HG02840 (cell line): ENCODE data around the gene CDH9.
"Not testable (repeated sequence)": the region's sequence is repeated elsewhere in the genome, so short reads cannot be mapped to it uniquely, and the experiment has no call there.

Experiments used
- ATAC-seq: cut with Tn5 transposase; IDR thresholded peaks from one replicate; pipeline ENCODE4 v1.9.1; 2021; ENCODE audit warnings: mild to moderate bottlenecking, moderate library complexity, moderate number of reproducible peaks; ENCODE audit not compliant: unreplicated experiment, low FRiP score

CDH9 gene

DNA sequence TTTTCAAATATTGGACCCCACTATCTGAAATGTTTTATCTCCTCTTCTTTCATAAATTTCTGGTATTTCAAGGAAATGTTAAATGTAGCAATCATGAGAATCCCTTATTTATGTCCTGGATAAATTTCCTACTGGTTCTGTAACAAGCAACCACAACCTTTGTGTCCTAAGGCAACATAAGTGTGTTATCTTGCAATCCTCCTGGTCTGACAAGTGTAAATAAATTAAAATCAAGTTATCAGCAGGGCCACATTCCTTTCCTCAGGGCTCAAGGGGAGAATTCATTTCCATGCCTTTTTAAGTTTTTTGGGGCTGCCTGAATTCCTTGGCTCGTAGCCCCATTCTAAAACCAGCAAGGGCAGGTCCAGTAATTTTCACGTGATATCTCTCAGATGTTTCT, 83.2 kb downstream of the CDH9 start:
- ATAC-seq, result no peak

DNA sequence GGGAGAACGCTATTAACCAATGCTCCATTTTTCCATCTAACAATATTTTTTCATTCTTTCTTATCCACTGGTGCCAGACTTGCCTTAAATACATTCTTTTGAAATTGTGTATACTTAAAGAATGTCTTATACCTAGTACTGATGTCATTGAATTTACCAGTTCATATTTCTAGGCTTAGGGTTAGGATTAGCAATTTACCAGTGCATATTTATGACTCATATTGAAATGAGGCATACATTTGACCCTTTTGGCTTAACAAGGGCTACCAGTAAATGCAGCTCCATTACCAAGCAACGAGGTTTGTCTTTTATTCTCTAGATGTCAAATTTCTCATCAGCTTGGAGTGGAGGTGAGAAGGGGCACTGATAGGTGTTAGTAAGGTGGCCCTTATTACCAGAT, 89.5 kb downstream of the CDH9 start:
- no peak for ATAC-seq

DNA sequence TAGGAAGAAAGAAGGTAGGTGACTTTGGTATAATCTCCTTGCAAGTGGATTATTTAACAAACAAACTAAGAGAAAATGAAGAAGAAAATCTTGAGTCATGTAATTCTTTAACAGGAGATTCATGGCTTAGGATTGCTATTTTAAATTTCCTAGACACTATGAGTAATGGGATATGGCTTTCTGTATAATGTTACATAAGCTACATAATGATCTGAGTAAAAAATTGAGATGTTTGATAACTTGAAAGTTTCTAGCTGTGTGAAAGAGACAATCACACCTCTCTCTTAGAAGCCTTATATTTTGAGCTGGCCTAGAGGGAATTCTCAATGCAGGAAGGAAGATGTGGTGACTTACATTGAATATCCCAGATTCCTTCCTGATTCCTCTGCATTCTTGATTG, 92.5 kb downstream of the CDH9 start:
- ATAC-seq, result no peak

DNA sequence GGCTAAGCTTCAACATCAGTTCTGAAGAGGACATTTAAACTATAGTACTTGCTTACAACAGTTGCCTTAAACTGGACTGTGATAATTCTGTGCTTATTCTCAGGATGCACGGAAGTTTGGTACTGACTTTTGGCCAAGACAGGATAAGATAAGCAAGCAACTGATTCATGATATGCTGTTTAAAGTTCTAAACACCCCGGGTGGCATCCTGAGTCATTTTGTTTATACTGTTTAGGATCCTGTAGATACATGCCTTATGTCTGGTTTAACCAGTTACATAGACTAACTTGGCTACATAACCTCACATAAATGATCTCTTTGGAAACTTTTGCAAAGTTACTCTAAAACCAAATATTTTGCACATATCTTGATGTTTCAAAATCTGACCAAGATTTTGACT, 95.9 kb downstream of the CDH9 start:
- no peak for ATAC-seq

DNA sequence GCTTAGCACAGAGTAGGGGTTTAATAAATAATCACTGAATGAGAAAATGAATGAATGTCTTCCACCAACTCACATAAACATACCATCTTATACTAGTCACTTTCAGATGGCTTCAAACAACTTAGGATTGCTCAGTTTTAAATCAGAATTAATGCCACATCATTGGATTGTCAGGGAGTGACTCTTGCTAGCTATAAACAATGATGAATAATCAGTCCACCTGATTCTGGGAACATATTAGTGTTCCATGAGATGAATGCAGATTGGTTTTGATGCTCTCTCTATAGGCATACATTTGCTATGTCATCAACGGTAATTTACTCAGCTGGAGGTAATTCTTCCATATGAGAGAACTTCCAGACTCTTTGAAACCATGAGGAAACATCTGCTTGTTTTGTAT, 97.4 kb downstream of the CDH9 start:
- ATAC-seq, result no peak

DNA sequence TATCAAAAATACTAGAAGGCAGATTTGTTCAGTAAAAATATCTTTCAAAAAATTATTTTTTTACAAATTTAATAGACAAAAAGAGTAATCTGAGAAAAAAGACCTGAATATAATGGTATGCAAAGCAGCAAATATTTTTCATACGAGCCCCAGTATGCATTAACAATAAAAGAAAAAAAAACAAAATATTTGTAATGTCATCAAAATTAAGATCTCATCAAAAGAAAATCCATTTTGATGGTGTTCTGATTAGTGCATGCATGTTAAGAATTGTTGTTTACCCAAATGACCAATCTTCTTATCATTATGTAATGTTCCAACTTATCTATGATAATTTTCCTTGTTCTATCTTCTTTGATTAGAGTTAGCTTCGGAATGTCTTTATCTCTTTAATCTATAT, 106.1 kb downstream of the CDH9 start:
- no peak for ATAC-seq

DNA sequence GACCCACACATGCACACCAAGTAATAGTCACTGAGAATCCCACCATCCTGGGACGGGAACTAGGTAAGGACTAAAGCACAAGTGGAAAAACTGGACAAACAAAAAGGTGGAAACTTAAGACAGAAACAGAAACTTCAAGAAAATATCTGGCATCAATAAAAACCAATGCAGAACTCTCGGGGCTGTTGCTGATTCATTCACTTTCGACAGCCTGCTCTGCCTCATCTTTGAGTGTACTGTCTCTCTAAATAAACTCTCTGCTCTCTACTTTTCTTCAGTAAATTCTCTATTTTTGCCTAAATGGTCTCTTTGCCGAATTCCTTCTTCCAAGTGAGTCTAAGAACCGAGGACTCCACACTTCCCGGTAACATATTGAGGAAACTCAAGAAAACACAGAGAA, 116.9 kb downstream of the CDH9 start:
- ATAC-seq, result no peak

DNA sequence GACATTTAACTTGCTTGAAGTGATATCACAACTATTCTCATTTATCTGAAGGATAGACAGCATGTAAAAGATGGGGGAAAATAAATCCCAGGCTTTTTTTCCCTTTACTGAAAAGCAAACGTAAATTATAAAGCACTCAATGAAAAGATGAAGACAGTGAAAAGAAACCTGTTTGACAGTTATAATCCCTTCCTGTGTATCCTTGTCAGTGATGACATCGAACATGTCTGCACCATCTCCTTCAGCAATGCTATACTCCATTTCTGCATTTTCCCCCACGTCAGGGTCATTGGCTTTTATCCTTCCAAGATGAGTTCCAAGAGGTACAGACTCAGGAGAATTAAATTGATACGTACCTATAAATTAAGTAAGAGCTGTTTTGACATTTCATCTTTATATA, 134.9 kb downstream of the CDH9 start:
- ATAC-seq, result no peak

DNA sequence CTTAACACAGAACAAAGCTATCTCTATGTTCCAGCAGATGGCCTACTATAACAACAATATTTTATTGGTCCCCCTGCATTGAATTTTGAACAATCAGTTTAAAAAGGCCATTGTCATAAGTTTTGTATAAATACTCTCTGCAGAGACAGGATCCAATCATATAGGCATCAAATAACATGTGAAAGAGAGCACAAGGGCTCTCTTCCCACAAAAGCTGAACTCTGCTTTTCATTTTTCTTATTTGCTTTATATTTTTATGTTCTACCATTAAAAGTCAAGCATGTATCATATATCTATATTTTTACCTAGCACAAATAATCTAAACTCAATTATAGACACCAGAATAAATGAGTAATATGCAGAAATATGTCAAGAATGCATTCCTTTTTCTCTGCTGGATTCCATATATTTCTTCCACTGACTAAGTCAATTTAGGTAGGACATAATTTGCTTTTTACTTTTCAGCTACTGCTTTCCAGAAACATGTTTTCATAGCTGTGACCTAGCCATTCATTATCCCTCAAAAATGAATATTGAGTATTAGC, 143.6 kb downstream of the CDH9 start:
- no peak for ATAC-seq

DNA sequence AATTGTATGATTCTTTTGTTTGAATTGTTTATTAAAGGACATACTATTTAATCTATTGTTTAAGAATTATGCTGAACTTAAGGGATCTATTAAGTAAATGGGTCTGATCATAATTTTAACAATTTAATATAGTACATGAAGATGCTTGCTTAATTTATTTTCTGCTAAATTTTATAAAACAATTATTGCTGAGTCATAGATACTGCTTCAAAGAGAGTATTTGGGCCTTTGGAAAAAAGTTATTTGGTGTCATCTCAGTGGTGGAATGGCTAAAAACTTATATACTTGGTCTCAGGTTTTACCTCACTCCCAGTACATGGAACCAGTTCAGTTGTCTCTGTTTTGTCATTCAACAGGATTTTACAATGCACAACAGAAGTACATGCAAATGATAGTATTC, 145.3 kb downstream of the CDH9 start:
- ATAC-seq, result no peak

DNA sequence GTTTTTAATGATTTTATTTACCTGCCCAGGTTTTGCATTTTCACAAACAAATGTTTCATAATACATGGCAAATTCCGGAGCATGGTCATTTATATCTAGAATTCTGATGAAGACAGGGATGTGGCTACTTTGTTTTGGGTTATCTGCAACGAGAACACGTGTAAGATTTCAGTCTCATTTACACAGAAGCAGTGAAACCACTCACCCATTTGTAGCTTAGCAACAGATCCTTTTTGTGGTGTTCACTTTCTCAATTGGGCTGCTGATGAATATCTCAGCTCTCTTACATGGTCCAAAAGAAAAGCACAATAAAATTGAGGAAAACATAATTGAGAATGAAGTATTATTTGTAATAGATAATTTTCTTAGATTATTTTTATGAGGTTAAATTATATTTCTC, 148.6 kb downstream of the CDH9 start:
- no peak for ATAC-seq

DNA sequence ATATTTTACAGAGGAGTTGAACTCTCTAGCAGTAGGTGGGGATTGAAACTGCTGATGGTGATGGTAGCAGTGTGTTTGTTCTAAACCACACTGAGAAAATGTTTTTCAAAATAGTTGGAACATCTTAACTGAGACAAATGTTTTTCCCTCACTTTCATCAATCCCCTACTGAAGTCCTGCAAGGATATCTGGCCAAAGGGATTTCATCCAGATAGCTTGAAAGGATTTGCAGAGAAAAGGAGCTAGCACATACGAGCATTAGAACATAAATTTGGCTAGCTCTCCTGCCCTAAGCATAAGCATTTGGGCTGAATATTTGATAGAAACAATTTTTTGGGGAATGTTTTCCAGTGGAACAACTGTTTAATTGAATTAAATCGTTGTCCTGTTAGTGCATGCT, 153.9 kb downstream of the CDH9 start:
- no peak for ATAC-seq

DNA sequence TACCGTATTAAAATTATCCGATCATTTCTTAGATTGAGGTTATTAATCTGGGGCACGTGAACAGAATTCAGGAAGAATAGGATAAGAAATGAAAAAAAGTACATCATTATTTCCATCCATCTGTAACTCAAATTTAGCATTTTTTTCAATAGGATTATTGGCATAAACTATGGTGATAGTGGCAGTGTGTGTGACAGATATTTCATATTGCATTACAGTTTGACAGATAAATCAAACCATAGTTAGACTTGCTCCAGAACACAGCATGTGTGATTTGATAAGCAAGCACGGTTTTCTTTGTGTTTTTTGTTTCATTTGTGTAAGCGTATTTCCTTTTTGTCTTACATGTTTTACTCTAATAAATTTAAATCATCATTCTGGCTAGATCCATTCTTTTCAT, 155.0 kb downstream of the CDH9 start:
- no peak for ATAC-seq

DNA sequence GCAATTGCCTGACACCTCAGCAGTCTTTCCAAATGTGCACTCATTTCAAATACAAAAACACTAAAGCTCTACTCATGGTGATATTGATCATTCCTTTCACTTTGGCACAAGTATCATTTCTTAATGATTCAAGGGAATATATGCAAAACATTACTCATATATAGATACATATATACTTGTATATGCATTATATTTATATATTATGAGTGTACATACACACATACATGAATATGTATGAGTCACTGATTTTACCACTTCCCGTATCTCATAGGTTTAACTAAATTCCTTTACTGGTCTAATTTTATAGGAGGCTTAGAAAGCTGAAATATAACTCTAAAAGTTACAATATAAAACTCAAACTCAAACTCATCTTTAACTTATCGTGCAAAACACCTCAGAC, 156.5 kb downstream of the CDH9 start:
- no peak for ATAC-seq

DNA sequence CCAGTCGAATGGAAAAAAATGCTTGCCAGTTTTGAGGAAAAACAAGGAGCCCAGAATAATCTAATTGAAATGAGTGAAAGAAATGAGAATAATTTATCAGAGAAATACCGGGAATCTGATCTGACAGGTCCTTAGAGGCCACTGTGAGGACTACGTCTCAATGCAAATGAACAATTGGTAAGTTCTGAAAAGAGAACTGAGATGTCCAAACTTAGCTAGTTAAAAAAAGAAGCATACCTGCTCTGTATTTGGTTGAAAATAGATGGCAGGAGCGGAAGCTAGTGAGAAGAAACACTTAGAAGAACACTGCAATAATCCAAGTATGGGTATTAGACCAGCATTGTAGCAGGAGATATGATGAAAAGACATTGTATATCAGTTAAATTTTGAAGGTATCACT, 161.2 kb downstream of the CDH9 start:
- no peak for ATAC-seq

DNA sequence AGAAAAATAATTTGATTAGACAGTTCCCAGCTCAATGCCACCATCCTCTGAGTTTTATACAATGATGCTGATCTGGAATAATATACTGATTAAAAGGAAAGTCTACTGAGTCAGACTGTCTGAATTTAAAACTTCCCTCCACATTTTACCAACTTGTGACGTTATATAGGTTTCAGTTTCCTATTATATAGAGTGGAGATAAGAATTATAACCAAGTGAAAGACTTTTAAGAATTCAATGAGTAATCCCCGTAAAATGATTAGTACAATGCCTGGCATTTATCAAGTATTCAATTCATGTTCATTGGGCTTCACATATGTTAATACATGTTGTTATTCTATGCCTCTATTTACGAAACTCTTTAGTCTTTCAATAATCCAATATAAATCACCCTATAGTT, 166.0 kb downstream of the CDH9 start:
- no peak for ATAC-seq

DNA sequence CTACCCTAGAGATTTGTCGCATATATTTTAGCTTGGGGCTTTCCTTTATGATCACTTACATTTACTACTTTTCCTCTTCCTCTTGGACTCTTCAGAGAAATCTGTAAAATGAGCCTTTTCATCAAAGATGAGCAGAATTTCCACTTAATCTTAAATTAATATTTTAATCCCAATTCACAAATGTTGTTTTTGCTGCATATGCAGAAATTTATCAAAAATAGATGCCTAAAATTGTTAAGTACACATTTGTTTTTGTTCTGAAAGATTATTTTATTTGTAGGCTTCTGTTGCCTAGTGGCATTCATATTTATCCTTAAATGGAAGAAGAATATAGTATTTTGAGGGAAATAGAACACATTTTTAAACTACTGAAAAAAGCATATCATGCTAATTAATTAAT, 168.6 kb downstream of the CDH9 start:
- no peak for ATAC-seq

DNA sequence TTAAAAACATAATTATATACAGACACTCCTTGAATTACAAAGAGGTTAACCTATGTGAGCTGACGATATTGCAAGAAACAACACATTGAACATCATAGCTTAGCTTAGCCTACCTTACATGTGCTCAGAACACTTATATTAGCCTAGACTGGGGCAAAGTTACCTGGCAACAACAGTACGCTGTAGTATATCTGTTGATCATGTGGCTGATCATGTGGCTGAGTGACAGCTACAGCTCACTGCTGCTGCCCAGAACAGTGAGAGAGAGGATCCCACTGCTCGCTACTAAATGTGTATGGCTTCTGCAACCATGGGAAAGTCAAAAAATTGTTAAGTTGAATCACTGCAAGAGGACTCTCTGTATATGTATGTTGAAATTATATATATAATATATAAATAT, 169.9 kb downstream of the CDH9 start:
- no peak for ATAC-seq

DNA sequence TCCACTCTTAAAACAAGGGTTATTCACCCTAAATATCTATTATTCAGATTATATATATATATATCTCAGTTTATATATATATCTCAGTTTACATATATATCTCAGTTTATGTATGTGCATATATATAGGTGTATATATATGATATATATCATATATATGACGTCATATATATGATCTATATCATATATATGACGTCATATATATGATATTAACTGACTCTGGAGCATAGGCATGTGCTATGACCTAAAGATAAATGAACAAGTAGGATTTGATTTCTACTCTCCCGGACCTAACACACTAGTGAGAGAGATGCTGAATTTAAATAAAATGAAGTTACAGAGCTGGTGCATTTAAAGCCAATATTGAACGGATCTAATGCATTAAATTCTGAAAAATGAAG, 174.3 kb downstream of the CDH9 start:
- ATAC-seq, result no peak

DNA sequence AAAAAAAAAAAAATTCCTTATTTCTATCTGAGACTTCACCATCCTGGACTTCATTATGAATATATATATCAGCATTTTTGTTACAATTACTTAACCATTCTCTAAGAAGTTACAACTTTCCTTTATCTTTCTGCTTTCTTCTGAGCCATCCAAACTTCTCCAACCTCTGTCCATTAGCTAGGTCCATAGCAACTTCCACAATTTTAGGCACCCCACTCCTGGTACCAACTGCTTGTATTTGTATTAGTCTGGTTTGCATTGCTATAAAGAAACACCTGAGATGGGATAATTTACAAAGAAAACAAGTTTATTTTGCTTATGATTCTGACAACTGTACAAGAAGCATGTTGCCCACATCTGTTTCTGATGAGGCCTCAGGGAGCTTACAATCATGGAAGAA, 182.1 kb downstream of the CDH9 start:
- no peak for ATAC-seq

DNA sequence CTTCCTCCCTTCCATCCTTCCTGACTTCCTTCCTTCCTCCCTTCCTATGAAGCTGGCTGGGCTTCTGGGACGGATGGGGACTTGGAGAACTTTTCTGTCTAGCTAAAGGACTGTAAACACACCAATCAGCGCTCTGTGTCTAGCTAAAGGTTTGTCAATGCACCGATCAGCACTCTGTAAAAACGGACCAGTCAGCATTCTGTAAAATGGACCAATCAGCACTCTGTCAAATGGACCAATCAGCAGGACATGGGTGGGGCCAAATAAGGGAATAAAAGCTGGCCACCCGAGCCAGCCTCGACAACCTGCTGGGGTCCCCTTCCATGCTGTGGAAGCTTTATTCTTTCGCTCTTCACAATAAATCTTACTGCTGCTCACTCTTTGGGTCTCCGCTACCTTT, 185.9 kb downstream of the CDH9 start:
- not testable (repeated sequence) for ATAC-seq

DNA sequence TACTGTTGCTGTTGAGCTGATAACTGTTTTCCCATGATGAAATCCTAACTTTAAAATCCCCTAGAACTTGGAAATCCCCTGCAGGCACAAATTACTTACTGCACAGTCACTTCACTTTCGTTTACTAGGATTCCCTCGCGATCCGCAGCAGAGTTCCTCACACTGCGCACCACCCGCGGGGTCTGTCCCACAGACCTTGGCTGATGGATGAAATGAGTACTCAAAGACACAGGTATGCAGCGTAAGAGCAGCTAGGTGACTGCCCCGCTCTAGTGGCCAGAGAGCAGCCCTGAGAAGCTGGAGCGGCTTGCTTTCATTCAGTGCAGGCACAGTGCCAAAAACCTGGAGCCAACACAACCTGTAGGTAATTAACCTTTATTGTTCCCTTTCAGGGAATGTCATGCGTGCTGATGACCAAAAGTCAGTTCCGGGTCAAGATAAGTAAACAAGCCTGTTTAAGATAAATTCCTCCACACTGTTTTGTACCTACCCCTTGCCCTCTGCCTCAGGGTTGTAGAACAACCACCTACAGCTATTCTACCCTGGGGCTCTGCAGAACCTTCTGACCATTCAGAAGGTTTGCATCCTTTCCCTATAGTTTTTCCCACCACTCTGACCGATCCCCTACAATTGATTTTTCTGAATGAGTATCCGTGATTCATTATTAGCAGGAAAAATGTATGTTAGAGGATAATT, 191.2 kb downstream of the CDH9 start:
- no peak for ATAC-seq

DNA sequence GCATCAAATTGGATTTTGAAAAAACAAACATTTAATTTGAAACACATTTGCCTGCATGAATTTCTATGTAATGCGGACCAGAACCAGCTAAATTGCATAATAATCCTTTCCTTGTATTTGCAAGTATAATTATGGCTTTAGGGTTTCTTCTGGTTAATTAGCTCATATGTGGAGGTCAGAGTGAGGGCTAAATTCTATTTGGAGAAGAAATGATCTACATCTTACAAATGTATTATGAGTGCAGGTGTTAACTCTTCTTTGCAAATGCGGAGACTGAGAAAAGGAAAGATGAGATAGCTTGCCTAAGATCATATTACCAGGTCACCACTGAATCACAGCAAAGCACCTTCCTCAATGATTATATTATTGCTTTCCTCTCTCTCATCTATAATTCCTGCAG, 194.7 kb downstream of the CDH9 start:
- ATAC-seq, result no peak
